Mesothelial cell of epicardium (in vitro differentiated cells): ENCODE results near the gene CNN2. TPM values are rescaled to one million over a fixed set of nuclear protein-coding genes. Genes with fewer than 3 reads are reported as not detected.

Source experiments
- DNase-seq, 2 experiments: peaks; one replicate each; pipeline ENCODE4 v3.0.0; 2021; ENCODE audit warnings: low spot score in 2 of 2; ENCODE audit not compliant: unreplicated experiment in 2 of 2
- H3K27ac Mint-ChIP-seq: 2 replicates; pipeline ENCODE4 v1.8.0; 2021; ENCODE audit warnings: mixed read lengths
- H3K27me3 Mint-ChIP-seq: 2 replicates; pipeline ENCODE4 v1.8.0; 2021; ENCODE audit warnings: low read depth, mixed read lengths
- H3K36me3 Mint-ChIP-seq: 2 replicates; pipeline ENCODE4 v1.8.0; 2021; ENCODE audit warnings: mixed read lengths
- H3K4me1 Mint-ChIP-seq: 2 replicates; pipeline ENCODE4 v1.8.0; 2021; ENCODE audit warnings: mixed read lengths
- H3K4me3 Mint-ChIP-seq: 2 replicates; pipeline ENCODE4 v1.8.0; 2021; ENCODE audit warnings: mild to moderate bottlenecking, moderate library complexity, mixed read lengths
- H3K9me3 Mint-ChIP-seq: 2 replicates; pipeline ENCODE4 v1.8.0; 2021; ENCODE audit warnings: mixed read lengths
- CTCF ChIP-seq: fragments of 200-600 bp; sonication (generic); IDR thresholded peaks from one replicate; pipeline ENCODE4 v1.5.0; 2021; ENCODE audit warnings: antibody characterized with exemption; ENCODE audit not compliant: unreplicated experiment
- total RNA-seq: library from RNA; stranded (reverse); gene quantifications from 3 replicates; pipeline ENCODE4 v1.2.1, GENCODE V29; 2021

Gene CNN2
- total RNA-seq, 1 donor from 2014 or later = 501 TPM

- DNase-seq = no peak
- no peak overlapping the region for H3K4me3 Mint-ChIP-seq
- H3K36me3 Mint-ChIP-seq = peaks cover 7% of the 10 kb centered on the region
- no peak overlapping the region for H3K27ac Mint-ChIP-seq
- no peaks in the 10 kb centered on the region for H3K9me3 Mint-ChIP-seq
- peaks cover 8% of the 10 kb centered on the region for H3K4me1 Mint-ChIP-seq
- TF ChIP-seq CTCF = no peak
- H3K27me3 Mint-ChIP-seq = peaks cover 52% of the 10 kb centered on the region
Measured at GRCh38 chr19:1002600-1002999, 23.8 kb upstream of the CNN2 start.

GRCh38 chr19:1003283-1003682 lies 23.1 kb upstream of the CNN2 start:
- H3K4me1 Mint-ChIP-seq = peaks cover 8% of the 10 kb centered on the region
- no peak for TF ChIP-seq CTCF

GRCh38 chr19:1004204-1004802 lies 22.1 kb upstream of the CNN2 start:
- H3K4me1 Mint-ChIP-seq = peaks cover 4% of the 10 kb centered on the region
- no peak for DNase-seq
- peaks cover 7% of the 10 kb centered on the region for H3K36me3 Mint-ChIP-seq
- H3K27me3 Mint-ChIP-seq = peaks cover 36% of the 10 kb centered on the region
- H3K4me3 Mint-ChIP-seq = no peak overlapping the region
- H3K27ac Mint-ChIP-seq = no peak overlapping the region
- no peak for TF ChIP-seq CTCF
- H3K9me3 Mint-ChIP-seq = no peaks in the 10 kb centered on the region

More at GRCh38 chr19:1003283-1003682, 23.1 kb upstream of the CNN2 start:
- Mint-ChIP-seq H3K27me3 (peaks cover 45% of the 10 kb centered on the region), H3K9me3 (no peaks in the 10 kb centered on the region), H3K4me3 (no peak overlapping the region), H3K27ac (no peak overlapping the region), H3K36me3 (peaks cover 7% of the 10 kb centered on the region)
- DNase-seq = no peak

GRCh38 chr19:1004803-1005664 lies 21.4 kb upstream of the CNN2 start:
- H3K4me1 Mint-ChIP-seq = peaks cover 3% of the 10 kb centered on the region
- no peak overlapping the region for H3K27ac Mint-ChIP-seq
- peaks cover 30% of the 10 kb centered on the region for H3K27me3 Mint-ChIP-seq
- peaks cover 7% of the 10 kb centered on the region for H3K36me3 Mint-ChIP-seq
- TF ChIP-seq CTCF = no peak
- no peak overlapping the region for H3K4me3 Mint-ChIP-seq
- no peaks in the 10 kb centered on the region for H3K9me3 Mint-ChIP-seq
- DNase-seq = no peak

DNA sequence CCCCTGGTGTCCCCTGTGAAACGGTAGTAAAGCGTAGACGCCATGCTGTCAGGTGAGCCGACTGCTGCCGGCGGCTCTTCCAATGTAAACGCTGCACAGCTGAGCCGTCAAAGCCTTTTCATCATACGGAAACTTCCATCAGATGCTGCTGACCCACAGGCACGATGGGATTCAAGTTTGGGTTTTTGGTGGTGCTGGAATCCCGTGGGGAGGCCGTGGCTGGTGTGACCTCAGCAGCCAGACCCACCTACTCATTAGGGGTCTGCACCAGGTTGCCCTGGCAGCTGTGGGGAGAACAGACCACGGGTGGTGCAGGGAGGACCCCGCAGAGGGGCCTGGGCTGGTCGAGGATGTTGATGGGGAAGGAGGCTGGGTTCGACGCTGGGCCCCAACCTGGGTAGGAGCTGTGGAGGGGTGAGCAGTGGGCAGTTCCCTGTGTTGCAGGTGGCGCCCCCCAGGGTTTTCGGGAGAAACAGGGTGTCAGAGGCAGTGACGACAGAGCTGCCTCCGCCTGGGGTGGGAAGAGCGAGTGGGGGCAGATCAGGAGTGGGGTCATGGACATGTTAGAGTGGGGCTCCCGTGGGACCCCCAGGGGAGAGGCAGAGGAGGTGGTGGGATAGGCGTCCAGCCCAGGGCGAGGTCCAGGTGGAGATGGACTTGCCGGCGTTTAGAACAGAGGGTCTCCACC lies 19.6 kb upstream of the CNN2 start:
- DNase-seq = no peak
- no peak for TF ChIP-seq CTCF
- peaks cover 7% of the 10 kb centered on the region for H3K36me3 Mint-ChIP-seq
- no peak overlapping the region for H3K27ac Mint-ChIP-seq
- H3K4me3 Mint-ChIP-seq = no peak overlapping the region
- no peaks in the 10 kb centered on the region for H3K9me3 Mint-ChIP-seq
- H3K27me3 Mint-ChIP-seq = peaks cover 18% of the 10 kb centered on the region
- H3K4me1 Mint-ChIP-seq = no peaks in the 10 kb centered on the region
